ENCODE data around the gene UBAP1L. TPM values are rescaled to one million over a fixed set of nuclear protein-coding genes. Genes with fewer than 3 reads are reported as not detected.

Gene UBAP1L
- total RNA-seq = 0.71 and 1.4 TPM in 2 replicates

GRCh38 chr15:65115086-65115485, at the start of gene UBAP1L:
Gene UBAP1L (minus strand): TSS chr15:65115200. CDS start chr15:65106215, 8,985 bp downstream.

GRCh38 chr15:65133548-65134200, 18.7 kb upstream of the UBAP1L start, which contains the start of gene PDCD7:
Gene PDCD7 (minus strand): TSS chr15:65133808. CDS start chr15:65133781, 27 bp downstream.

GRCh38 chr15:65076486-65077290, 38.3 kb downstream of the UBAP1L start, which contains the start of gene KBTBD13:
Gene KBTBD13 (plus strand): TSS chr15:65076746. CDS start chr15:65076816, 70 bp downstream.

GRCh38 chr15:65067645-65068402, 47.2 kb downstream of the UBAP1L start, which contains the start of gene RASL12:
Gene RASL12 (minus strand): TSS chr15:65067991. CDS start chr15:65067835, 156 bp downstream.

GRCh38 chr15:65044724-65045481, 70.1 kb downstream of the UBAP1L start, which contains the start of gene SLC51B:
Gene SLC51B (plus strand): TSS chr15:65045387. CDS start chr15:65050005, 4,618 bp downstream.

Other genes starting within 250 kb of the UBAP1L start
- 3.3 and 6.2 TPM in 2 replicates for gene ANKDD1A, start 203.3 kb downstream of the UBAP1L start, total RNA-seq
- gene SPG21, start 125.3 kb downstream of the UBAP1L start, total RNA-seq = 50.3 and 87.7 TPM in 2 replicates
- gene MTFMT, start 85.6 kb downstream of the UBAP1L start, total RNA-seq = 15.3 and 17.4 TPM in 2 replicates
- gene SLC51B, start 69.8 kb downstream of the UBAP1L start, total RNA-seq = 0.55 and 2.0 TPM in 2 replicates
- 3.1 and 6.5 TPM in 2 replicates for gene RASL12, start 47.2 kb downstream of the UBAP1L start, total RNA-seq
- not detected in 2 replicates for gene KBTBD13, start 38.5 kb downstream of the UBAP1L start, total RNA-seq
- 12.5 and 15.0 TPM in 2 replicates for gene PDCD7, start 18.6 kb upstream of the UBAP1L start, total RNA-seq
- gene CLPX, start 70.1 kb upstream of the UBAP1L start, total RNA-seq = 42.8 and 46.5 TPM in 2 replicates
- gene CILP, start 96.3 kb upstream of the UBAP1L start, total RNA-seq = 0.28 and 0.65 TPM in 2 replicates
- gene PARP16, start 171.7 kb upstream of the UBAP1L start, total RNA-seq = 1.8 and 2.1 TPM in 2 replicates
- gene RNU5A-1, start 180.9 kb upstream of the UBAP1L start, total RNA-seq = not detected in 2 replicates
- gene RNU5B-1, start 189.5 kb upstream of the UBAP1L start, total RNA-seq = not detected in 2 replicates